HG03139 (cell line): ENCODE results near the gene C9orf153.

Experiments used
- ATAC-seq: cut with Tn5 transposase; IDR thresholded peaks from one replicate; pipeline ENCODE4 v1.9.1; 2021; ENCODE audit not compliant: unreplicated experiment

C9orf153 gene

GRCh38 chr9:86272221-86272620 is 12.8 kb upstream of the C9orf153 start:
- ATAC-seq = no peak

- no peak for ATAC-seq
Measured at GRCh38 chr9:86263876-86264275, 4.4 kb upstream of the C9orf153 start.

DNA sequence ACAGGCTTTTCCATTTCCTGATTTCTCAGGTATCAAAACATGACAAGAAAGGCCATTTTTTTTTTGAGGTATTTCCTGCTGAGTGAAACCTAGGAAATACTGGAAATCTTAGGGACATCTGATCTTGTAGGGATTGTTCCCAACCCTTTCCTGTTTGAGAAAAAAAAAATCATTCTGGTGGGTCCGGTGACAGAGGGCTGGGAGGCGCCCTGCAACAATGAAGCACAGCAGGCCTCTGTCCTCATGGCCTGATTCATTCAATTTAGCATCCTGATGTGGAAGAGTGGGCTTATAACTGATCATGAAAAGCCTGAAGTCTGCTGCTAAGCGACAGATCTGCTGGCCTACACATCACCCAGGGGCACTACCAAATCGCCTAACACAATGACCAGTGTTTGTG is 3.0 kb upstream of the C9orf153 start:
- ATAC-seq = no peak

- ATAC-seq = no peak
Measured at GRCh38 chr9:86257391-86257790, 2.1 kb downstream of the C9orf153 start.

DNA sequence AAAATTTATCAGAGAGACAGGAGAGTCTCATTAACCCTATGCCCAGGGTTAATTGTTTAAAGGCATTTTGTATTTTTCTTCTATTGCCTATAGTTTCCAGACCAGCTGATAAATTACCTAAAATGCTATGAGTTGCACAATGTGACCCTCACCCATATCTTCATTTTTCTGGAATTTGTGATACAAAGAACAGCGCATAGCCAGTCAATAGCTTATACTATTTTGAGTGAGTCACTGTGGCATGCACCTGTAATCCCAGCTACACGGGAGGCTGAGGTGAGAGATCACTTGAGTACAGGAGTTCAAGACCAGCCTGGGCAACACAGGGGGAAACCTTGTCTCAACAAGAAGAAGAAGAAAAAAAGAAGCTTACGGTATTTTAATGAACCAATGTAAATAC is 2.8 kb downstream of the C9orf153 start:
- ATAC-seq = no peak

DNA sequence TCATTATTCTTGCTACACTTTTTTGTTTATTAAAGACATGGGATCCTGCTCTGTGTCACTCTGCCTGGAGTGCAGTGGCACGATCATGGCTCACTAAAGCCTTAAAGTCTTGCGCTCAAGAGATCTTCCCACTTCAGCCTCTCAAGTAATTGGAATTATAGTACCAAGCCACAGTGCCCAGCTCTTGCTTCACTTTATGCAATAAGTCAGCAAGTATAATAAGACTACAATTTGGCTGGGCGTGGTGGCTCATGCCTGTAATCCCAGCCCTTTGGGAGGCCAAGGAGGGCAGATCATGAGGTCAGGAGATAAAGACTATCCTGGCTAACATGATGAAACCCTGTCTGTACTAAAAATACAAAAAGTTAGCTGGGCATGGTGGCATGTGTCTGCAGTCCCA is 5.9 kb downstream of the C9orf153 start:
- ATAC-seq = no peak

DNA sequence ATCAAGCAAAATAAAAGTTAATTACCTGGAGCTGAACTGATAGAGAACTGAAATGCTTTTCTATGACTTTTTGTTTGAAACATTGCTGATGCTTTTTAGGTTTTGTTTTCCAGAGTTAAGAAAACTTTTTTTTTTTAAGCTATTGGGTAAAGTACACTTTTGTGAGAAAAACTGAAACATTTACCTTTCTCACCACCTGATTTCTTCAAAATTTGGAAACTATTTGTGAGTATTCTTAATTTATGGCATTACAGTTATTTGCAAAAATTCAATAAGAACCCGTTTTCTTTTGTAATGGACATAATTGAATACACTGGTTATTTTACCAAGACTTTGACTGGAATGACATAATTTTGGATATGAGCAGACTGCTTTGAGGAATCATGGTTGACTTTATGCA is 6.6 kb downstream of the C9orf153 start:
- no peak for ATAC-seq

- no peak for ATAC-seq
Measured at GRCh38 chr9:86250123-86250522, 9.3 kb downstream of the C9orf153 start.

GRCh38 chr9:86248746-86249145 is 10.7 kb downstream of the C9orf153 start:
- no peak for ATAC-seq

DNA sequence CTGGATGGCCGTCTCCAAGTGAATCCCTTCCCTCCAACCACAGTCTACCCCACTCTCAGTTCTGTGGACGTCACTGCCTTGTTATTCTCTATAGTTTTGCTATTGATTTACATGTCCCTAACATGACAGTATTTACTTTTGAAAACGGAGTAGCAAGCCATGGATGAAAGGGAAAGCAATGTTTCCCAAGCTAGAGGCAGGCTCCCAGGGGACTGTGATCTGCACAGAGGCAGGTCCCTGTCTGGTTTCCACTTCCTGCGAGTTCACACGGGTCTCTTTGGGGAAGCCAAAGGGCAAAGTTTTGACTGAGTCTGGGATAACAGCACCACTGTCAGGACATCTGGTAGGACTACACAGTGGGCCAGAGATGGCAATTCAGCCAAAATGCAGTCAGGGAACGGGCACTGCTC is 12.7 kb downstream of the C9orf153 start:
- peak; percentile 91 for ATAC-seq

GRCh38 chr9:86242071-86242470 is 17.4 kb downstream of the C9orf153 start:
- ATAC-seq = no peak

DNA sequence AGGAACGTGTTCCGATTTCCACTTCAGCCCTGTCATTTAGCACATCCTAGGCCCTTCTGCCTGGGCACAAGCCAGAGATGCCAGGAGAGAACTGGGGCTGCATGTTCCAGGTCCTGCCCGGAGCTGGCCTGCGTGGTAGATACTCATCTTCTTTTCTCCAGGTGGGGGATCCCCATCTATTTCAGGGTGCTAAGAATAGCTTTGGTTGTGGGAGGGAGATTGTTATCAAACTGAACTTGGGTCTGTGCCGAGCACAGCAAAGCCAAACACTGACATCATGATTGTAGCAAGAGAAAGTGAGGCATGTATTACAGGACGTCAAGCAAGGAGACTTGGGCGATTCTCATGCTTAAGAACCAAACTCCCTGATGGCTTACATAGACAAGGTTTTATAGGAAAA is 18.2 kb downstream of the C9orf153 start:
- ATAC-seq = no peak

GRCh38 chr9:86238861-86239770 is 20.3 kb downstream of the C9orf153 start:
- ATAC-seq = no peak

GRCh38 chr9:86230858-86231257 is 28.6 kb downstream of the C9orf153 start:
- no peak for ATAC-seq

GRCh38 chr9:86222667-86223066 is 36.8 kb downstream of the C9orf153 start:
- no peak for ATAC-seq

GRCh38 chr9:86219606-86220005 is 39.9 kb downstream of the C9orf153 start:
- ATAC-seq = no peak

GRCh38 chr9:86217076-86217755 is 42.2 kb downstream of the C9orf153 start:
- ATAC-seq = no peak

- no peak for ATAC-seq
Measured at GRCh38 chr9:86207193-86207592, 52.3 kb downstream of the C9orf153 start.

DNA sequence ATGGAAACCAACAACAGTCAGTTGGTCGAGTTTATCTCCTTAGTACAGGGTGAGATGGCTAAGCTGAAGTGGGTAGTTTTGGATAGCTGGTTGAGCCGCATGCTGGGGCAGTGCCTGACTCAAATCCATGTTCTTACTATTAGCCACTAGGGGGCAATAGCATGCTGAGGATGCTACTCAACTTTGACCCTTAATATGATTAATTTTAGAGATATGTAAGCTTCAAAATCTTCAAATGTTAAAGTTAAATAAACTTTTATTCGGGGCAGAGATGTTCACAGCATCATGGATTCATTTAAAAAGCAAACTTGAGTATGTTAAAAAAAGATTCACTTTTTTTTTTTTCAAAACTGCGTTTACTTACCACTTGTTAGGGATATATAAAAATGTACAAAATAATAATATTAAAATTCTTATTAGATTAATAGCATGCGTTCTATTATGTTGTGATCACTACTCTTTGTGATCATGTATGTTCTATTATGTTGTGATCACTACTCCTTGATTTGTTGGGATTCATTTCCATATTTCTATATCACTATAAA is 57.0 kb downstream of the C9orf153 start:
- peak; percentile 58 for ATAC-seq

GRCh38 chr9:86201474-86202337 is 57.8 kb downstream of the C9orf153 start:
- peak; percentile 12 for ATAC-seq

DNA sequence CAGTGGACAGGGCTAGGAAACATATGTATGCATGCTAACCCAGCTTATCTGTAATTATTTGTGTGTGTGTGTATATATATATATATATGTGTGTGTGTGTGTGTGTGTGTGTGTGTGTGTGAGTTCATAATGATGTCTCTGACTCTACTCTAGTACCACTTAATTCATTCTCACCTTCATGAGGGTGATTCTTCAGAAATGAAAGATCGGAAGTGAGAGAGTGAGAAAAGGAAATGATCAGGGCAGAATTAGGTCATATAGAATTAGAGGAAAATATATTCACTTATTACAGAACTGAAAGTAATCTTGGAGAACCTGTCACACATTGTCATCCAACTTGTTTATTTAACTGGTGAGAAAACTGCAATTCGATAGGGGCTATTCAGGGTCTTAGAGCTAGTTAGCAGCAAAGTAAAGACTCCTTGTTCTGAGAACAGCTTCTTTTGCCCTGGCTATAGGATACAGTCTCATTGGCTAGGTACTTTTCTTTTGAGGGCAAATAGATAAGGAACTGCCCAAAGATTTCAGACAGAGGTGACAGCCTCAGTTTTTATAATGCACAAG is 58.8 kb downstream of the C9orf153 start:
- no peak for ATAC-seq
